ENCODE data around the gene FKBP14.
"Not testable (repeated sequence)": the region's sequence is repeated elsewhere in the genome, so short reads cannot be mapped to it uniquely, and the experiment has no call there.

FKBP14 gene

DNA sequence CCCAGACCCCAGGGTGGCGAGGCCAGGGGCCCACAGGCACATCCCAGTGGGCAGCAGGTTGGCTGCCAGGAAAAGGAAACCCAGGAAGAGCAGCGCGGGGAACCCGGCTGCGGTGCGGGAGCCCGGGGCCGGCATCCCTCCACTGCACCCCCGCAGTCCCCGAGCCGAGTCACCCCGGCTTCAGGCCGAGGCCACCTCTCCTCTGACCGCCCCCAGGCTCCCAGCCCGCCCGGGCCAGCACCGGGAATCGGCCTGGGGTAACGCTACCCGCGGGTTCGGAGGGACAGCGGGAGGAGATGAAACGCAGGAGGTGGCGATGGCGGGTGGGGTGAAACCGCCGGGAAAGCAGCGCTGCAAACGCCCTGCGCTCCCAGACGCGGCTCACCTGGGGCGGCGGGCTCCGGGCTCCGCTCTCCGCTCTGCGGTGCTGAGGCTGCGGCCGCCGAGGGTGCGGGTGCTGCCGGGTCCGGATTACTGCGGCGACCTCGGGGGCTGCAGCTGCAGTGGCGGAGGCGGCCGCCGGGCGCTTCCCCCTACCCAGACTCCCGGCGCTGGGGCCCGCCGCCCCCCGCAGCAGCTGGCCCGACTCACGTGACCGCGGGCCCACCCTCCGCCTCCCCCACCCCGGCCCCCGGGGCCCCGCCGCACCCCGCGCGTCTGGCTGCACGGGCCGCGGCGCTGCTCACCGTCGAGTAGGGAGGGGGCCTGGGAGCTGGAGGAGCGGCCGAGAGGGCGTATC lies 37.1 kb downstream of the FKBP14 start, which contains the start of gene SCRN1:
Gene SCRN1, minus strand, starts transcription at position 545 of the 739 bp plus-strand sequence. CDS start 20,734 bp downstream, outside the sequence.
- DNase-seq (ENCODE audit: low read depth): peak; percentile 8

DNA sequence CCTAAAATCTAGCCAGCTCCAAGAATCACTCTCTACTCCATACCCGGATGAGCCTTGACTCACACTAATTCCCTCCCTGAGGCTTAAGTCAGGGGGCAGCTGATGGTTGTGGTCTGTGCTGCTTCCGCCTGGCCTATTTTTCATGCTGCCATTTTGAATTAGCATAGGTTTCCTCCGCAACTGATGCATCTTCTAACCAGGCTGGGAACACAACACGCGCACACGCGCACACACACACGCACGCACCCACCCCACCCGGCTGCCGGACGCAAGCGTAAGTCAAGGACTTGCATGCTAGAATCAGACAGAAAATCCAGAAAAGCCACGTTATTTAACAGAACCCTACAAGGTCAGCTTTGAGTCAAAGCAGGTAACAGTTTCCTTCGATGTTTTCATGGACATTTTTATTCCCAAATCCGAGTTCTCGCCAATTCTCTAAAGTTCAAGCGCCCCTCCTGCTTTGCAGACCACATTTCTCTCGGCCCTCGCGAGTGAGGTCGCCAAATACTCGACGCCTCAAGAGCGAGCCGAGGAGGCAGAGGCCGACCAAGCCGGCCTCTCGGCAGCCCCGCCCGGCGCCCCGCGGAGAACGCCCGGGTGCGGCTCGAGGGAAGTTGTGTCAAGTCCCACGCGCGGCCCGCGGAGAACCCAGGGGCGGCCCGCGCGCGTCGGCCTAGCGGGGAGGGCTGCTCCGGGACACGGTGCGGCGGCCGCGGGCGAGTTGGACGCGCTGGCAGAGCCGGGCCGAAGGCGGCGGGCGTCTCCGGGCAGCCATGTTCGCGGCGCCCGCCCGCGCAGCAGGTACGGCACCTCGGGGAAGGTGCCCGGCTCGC lies 37.9 kb downstream of the FKBP14 start:
- DNase-seq (ENCODE audit: low read depth): peak; percentile 11

DNA sequence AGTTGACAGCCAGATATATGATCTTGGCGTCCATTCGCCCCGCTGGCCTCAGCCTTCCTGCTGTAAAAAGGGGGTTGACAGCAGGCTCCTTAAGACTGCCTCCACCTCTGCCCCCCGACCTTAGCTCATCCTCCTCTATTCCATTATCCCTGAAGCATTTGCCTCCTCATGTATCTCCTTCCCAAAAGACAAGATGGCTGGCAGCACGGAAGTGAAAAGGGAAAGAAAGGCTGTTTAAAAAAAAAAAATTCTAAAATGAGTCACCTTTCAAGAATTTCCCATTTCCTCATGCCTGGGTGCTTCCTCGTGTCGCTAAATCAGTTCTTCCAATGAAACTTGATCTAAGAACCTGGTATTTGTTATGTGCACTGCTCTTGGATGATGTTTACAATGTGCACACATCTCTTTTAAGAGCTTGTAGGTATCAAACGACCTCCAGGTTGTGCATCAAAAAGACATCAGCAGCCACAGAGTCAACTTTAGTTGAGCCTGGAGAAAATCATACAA lies 38.6 kb downstream of the FKBP14 start:
- DNase-seq (ENCODE audit: low read depth): peak; percentile 64

DNA sequence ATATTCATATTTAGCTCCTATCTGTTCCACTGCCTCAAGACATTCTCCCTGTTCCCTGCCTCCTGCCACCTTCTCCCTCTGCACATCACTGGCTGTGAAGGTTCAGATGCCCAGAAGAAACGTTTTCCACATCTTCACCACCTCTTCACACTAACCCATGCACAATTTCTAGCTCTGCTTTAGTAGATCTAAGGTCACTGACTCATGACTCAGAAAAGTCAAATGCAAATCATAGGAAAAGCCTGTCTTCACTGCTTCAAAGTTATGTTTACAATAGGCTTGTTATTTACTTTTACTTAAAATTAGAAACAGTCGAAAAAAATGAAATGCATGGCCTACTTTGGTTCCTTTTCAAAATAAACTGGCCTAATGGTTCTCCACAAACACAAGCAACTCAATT lies 39.4 kb downstream of the FKBP14 start:
- DNase-seq (ENCODE audit: low read depth): no peak

DNA sequence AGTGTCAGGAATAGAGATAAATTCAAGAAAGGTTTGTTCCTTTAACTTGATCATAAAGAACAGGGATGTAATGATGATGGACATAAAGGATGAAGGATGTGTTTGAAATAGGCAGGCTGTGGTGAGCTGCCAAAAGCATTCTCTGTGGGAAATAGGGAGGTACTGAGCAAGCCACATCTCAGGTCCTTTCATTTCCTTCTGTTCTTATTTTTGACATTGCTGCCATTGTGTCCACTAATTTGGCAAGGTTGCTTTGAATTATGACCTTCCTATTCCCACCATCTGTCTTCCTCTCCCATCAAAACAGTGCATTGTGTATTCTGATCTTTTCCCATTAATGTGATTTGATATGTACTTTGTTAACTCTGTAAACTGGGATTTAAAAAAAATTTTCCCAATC lies 46.4 kb downstream of the FKBP14 start:
- no peak for DNase-seq (ENCODE audit: low read depth)

DNA sequence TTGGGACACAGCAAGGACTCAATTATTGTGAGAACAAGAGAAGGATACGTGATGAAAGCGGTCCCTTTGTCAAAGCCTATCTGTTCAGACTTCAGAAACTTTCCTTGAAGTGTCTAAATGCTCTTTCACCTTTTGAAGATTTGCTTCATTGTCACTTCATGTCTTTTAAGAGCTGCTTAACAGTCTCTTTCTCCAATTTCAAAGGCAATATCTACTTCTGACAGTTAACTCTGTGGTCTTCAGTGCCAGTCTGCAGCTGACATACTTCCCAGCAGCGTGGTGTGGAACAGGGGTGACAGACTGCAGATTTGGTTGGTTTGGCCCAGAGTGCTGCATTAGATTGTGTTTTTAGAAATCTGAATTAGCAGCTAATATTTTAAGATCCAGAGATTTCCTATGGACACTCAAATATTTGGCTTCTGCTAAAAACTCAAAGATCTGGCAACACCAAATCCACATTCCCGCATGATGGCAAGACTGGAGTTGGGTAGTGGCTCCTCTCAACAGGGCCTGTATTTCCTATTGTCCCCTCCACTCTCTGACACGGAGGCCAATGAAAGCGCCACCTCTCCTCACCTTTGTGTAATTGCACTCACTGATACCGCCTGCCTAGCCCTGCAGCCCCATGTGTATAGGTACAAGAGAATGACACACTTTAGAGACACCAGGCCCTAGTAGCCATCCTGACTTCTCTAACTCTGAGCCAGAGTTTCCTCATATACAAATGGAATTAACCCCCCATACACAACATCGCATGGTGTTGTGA lies 48.4 kb downstream of the FKBP14 start:
- no peak for DNase-seq (ENCODE audit: low read depth)

DNA sequence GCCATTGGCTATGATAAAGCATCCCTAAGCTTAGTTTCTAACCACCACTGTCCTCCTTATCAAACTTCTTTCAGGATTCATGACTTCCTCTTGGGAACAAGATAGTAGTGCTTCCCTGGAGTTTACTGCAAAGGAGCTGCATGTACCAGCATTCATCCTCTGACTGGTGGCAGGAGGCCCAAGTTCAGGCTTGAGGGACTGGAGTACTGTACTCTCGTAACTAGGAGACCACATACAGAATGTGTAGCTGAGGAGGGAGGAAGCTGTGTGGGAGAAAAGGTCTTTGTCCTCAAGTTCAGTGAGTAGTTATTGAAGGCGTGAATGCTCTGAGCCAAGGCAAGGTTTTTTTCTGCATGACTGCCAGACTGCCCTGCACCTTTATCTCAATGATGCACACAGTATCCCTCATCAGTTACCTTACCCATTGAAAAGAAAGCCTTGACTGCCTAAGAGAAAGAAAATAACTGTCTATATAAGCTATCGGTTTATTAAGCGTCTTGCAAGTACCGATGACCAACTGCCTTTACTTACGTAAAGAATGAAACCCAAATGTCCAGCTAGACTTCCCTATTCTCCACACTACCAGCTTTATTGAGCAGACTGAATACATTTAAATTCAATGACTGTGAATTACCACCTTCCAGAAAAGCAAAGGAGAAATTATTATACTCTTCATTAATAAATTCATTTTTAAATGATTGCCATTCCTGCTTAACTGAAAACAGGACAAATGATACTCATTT lies 49.7 kb downstream of the FKBP14 start:
- DNase-seq (ENCODE audit: low read depth): no peak

DNA sequence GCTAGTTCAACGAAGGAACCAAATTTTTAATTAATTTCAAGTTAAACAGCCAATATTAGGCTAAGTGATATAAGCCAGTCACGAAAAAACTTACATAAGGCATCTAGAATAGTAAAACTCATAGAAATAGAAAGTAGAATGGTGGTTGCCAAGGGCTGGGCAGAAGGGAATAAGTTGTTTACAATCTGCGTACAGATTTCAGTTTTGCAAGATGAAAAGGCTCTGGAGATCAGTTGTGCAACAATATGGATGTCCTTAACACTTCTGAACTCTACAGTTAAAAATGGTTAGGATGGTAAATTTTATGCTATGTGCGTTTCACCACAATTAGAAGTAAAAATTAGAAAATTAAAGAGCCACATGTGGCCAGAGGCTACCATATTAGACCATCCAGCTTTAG lies 50.2 kb downstream of the FKBP14 start:
- no peak for DNase-seq (ENCODE audit: low read depth)

DNA sequence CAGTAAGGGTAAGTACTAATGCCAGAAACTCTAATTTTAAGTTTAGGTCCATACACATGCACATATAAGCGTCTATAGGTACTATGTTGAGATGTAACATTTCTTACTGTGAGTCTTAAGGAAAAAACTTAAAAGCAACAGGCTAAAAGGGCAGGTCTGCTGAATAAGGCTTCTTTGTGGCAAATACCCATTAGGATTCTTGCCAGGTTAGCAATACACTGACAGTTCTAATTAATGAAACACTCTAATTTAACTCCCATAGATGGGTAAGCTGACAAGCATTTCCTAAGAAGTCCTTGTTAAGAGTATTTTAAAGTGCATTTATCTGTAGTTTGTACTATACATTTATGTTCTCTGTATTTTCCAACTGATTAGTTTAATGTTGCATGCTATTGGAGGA lies 50.9 kb downstream of the FKBP14 start:
- no peak for DNase-seq (ENCODE audit: low read depth)

DNA sequence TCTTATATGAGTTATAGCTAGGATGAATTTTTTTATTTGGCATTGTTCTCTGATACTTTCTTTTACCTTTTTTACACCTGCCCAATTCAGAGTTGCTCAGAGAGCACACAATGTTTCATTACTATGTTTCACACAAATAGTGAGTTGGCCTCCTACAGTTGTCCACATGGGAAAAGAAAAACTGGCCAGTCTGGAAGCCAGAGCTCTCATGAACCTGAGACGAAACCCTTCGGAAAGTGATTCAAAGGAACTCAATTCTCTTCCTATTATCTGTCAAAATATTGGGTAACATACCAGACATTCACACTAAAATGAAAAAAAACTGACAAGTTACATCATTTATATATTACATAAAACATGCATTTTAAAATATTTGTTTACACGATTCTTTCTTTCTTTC lies 52.2 kb downstream of the FKBP14 start:
- no peak for DNase-seq (ENCODE audit: low read depth)

DNA sequence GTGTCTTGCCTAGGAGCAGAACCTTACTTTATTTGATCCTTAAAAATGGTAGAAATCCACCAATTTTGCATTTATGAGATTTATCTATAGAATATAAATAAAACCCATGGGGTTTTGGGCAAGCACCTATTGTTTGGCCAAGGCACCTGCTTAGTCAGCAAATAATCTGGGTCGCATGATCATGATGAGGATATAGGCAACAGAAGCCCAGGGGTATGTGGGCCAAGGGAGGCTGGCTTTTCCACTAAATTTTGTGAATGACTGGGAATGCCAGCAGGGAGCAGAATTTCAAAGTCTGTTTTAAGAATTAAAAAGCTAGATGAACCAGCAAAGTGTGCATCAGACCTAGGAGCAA lies 54.2 kb downstream of the FKBP14 start:
- DNase-seq (ENCODE audit: low read depth): no peak

DNA sequence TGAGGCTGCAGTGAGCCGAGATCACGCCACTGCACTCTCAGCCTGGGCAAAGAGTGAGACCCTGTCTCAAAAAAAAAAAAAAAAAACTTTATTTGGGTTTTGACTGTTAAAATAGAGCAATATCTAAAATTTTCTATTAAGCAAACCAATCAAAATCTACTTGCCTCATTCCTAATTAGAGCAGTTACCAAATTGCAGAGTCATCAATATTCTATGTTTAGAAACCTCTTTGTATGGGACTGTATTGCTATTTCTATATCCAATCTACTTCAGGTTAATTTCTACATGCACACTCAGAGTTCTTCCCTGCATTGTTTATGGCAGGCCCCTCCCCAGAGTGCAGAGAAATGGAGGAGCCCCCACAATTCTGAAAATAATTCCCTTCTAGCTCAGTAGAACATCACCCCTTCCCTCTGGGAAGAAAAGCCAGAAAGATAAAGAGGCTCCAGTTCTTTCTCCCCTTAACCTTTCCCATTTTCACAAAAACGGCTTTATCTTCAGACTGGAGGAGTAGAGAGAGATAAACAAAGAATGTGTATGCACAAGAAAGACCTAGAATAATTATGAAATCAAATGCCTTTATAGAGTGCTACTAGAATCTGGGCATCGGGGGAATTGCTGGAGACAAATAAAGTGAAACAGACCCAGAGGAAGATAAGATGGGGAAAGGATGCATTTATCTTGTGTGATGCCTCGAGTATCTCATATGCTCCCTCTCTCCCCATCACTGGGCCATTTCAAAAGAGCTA lies 54.8 kb downstream of the FKBP14 start:
- no peak for DNase-seq (ENCODE audit: low read depth)

DNA sequence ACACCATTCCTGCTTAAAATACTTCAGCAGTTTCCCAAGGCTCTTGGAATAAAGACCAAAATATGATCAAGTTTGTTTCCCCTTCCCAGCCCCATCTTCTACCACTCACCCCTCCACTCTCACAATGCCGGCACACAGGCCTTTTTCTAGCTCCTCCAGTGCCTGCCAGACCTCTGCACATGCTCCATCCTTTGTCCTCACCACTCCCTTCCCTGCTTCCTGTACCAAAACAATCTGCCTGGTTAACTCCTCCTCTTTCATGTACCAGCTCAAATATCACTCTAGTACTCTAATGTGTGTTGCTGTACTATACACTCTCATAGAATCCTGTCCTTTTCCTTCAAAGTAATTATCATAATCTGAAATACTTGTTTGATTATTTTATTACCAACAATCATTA lies 56.3 kb downstream of the FKBP14 start:
- DNase-seq (ENCODE audit: low read depth): no peak

DNA sequence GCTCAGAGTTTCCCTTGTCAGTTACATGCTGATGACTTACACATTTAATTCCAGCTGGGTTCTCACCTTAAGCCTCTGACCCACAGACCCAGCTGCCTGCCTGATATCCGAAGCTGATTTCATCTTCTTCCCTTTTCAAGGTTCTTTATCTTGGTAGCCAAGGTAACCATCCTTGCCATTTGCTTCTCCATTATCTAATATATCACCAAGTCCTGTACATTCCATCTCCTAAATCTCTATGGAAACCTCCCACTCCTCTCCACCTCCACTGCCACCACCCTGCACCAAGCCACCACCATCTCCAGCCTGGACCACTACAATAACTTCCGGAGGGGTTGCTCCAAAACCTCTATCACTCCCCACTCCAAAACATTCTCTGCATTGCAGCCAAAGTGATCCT lies 56.8 kb downstream of the FKBP14 start:
- DNase-seq (ENCODE audit: low read depth): no peak

DNA sequence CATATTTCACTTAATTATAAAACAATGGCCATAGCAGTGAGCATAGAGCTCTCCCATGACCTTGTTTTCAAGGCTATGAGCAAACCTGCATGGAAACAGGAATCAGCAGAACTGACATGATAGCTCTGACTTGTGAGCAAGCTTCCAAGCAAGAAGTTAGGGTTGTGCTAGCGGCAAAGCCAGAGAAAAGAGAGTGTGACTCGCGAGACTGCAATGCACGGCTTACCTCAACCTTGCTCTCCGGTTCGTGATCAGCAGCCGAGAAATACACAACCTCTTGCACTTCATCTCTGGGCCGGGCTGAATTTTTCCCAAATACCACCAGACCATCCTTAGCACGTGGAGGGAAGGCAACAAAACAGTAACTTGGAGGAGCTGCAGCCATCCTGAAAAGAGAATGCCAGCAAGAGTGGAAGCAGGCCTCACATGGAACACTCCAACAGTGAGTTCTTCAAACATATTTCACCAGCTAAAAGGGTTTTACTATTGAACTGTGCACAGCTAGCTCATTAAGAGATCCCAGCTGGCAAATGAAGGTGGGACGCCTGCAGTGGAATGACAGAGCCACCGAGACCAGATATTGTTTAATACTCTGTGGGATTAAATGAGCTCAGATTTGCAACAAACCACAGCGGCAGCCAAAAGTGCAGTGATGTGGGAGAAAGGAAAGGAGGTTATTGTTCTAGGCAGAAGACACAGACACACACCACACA lies 57.7 kb downstream of the FKBP14 start:
- no peak for DNase-seq (ENCODE audit: low read depth)

DNA sequence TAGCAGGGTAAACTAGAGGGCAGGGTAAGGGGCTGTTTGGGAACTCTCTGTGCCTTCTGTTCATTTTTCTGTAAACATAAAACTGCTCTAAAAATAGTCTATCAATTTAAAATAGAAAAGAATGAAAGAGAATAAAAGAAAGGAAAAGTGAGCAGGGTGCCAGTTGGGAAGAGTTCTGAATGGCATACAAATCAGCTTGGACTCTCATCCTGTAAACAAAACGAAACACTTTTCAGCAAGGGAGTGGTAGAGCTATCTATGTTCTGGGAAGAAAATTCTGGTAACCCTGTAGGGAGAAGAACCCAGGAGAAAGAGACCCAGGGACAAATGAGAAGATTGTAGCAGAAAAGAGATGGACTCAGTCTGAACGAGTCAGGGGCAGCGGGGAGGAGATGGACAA lies 61.5 kb downstream of the FKBP14 start:
- DNase-seq (ENCODE audit: low read depth): no peak

DNA sequence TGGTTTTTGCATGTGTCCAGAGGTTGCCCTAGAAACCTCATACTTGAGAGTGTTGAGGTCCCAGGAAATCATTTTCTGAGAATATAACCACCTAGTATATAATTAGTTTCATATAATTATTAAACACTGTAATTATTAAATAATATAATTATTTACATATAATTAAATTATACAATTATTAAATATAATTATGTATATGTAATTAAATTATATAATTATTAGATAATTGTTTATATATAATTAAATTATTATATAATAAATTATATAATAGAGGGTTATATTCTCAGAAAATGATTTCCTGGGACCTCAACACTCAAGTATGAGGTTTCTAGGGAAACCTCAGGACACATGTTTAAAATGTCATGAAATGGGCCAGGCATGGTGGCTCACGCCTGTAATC lies 64.5 kb downstream of the FKBP14 start:
- no peak for DNase-seq (ENCODE audit: low read depth)

DNA sequence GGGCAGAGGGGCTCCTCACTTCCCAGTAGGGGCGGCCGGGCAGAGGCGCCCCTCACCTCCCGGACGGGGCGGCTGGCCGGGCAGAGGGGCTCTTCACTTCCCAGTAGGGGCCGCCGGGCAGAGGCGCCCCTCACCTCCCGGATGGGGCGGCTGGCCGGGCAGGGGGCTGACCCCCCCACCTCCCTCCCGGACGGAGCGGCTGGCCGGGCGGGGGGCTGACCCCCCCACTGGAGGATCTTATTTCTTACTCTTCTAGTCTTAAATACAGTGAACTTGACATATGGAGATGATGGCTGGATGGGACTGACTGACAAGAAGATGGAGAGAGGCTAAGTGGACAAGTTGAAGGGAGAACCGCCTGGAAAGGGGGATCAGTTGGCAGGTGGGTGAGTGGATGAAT lies 64.9 kb downstream of the FKBP14 start:
- DNase-seq (ENCODE audit: low read depth): not testable (repeated sequence)
